GM23338 (cell line): Measurements from ENCODE around the gene NFATC1.

Experiments used
- CREB1 ChIP-seq: fragments of 250-450 bp; sonication (Bioruptor Pico); IDR thresholded peaks from 2 replicates; pipeline ENCODE4 v1.5.0; 2020; ENCODE audit warnings: low read depth, mild to moderate bottlenecking, moderate library complexity
- EZH2 ChIP-seq: fragments of 200-600 bp; sonication (generic); IDR thresholded peaks from one replicate; pipeline ENCODE4 v1.8.0; 2017; ENCODE audit warnings: antibody characterized with exemption, mild to moderate bottlenecking, low read depth; ENCODE audit not compliant: unreplicated experiment
- POLR2AphosphoS5 ChIP-seq: IDR thresholded peaks from 2 replicates; pipeline ENCODE4 v1.6.1; 2016; ENCODE audit warnings: antibody characterized with exemption, low read depth
- TF ChIP-seq, protein P1 (sequence below), 2 experiments: fragments of 200-600 bp in 1 of 2; sonication (generic) in 1 of 2; conservative IDR thresholded peaks; 2 replicates each; pipeline versions ENCODE4 v1.5.1 to v1.6.1; 2016 to 2017; ENCODE audit warnings: antibody characterized with exemption in 2 of 2, low read depth in 2 of 2, mild to moderate bottlenecking in 2 of 2, moderate library complexity in 1 of 2
- TF ChIP-seq, protein P2 (sequence below): IDR thresholded peaks from 2 replicates; pipeline ENCODE4 v1.6.1; 2016; ENCODE audit warnings: antibody characterized with exemption
- TF ChIP-seq, protein P3 (sequence below): IDR thresholded peaks from one replicate; pipeline ENCODE4 v1.6.1; 2018; ENCODE audit warnings: antibody characterized with exemption; ENCODE audit not compliant: unreplicated experiment

DNA sequence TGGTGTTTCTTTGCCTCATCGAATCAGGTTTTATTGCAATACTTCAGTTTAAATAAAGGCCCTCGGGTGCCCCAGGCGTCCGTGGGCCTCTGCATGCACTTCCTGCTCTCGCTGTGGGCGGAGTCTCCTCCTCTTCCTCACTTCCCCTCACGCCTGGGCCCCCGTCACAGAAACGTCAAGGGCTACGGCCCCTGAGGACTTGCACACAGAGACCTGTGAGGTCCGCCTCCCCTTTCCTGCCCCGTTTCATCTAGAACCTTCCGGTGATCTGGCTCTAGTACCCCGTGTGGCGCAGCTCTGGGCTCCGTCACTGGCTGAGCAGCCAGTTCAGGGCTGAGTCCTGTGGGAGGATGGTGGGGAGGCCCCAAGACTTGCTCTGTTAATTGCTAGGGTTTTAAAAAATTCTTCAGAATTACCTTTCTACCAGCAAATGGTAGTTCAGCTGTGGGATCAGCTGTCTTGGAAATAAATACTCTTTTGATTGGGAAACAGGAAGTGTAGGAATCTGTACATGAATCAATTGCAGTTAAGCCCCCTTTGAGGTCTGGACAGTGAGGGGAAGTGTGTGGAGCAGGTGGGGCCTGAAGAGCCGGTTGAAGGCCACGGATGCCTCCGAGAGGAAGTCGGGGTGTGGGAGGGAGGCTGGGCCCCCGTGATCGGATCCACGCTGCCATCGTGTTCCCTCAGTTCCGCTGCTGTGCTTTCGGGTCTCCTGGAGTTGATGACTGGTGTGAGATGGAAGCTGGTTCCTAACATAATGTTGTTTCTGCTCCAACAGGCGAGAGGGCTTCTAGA lies 10.2 kb downstream of the NFATC1 start:
- TF ChIP-seq CREB1 (CRISPR knock-in tag) (no peak), EZH2 (no peak), POLR2AphosphoS5 (no peak)
- TF ChIP-seq, protein P1, sequence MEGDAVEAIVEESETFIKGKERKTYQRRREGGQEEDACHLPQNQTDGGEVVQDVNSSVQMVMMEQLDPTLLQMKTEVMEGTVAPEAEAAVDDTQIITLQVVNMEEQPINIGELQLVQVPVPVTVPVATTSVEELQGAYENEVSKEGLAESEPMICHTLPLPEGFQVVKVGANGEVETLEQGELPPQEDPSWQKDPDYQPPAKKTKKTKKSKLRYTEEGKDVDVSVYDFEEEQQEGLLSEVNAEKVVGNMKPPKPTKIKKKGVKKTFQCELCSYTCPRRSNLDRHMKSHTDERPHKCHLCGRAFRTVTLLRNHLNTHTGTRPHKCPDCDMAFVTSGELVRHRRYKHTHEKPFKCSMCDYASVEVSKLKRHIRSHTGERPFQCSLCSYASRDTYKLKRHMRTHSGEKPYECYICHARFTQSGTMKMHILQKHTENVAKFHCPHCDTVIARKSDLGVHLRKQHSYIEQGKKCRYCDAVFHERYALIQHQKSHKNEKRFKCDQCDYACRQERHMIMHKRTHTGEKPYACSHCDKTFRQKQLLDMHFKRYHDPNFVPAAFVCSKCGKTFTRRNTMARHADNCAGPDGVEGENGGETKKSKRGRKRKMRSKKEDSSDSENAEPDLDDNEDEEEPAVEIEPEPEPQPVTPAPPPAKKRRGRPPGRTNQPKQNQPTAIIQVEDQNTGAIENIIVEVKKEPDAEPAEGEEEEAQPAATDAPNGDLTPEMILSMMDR (conservative IDR thresholded peaks at IDR 0.05; ENCODE audit: low read depth in 2 of 2), result no peak
- TF ChIP-seq, protein P2, sequence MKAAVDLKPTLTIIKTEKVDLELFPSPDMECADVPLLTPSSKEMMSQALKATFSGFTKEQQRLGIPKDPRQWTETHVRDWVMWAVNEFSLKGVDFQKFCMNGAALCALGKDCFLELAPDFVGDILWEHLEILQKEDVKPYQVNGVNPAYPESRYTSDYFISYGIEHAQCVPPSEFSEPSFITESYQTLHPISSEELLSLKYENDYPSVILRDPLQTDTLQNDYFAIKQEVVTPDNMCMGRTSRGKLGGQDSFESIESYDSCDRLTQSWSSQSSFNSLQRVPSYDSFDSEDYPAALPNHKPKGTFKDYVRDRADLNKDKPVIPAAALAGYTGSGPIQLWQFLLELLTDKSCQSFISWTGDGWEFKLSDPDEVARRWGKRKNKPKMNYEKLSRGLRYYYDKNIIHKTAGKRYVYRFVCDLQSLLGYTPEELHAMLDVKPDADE, result no peak
- TF ChIP-seq, protein P3, sequence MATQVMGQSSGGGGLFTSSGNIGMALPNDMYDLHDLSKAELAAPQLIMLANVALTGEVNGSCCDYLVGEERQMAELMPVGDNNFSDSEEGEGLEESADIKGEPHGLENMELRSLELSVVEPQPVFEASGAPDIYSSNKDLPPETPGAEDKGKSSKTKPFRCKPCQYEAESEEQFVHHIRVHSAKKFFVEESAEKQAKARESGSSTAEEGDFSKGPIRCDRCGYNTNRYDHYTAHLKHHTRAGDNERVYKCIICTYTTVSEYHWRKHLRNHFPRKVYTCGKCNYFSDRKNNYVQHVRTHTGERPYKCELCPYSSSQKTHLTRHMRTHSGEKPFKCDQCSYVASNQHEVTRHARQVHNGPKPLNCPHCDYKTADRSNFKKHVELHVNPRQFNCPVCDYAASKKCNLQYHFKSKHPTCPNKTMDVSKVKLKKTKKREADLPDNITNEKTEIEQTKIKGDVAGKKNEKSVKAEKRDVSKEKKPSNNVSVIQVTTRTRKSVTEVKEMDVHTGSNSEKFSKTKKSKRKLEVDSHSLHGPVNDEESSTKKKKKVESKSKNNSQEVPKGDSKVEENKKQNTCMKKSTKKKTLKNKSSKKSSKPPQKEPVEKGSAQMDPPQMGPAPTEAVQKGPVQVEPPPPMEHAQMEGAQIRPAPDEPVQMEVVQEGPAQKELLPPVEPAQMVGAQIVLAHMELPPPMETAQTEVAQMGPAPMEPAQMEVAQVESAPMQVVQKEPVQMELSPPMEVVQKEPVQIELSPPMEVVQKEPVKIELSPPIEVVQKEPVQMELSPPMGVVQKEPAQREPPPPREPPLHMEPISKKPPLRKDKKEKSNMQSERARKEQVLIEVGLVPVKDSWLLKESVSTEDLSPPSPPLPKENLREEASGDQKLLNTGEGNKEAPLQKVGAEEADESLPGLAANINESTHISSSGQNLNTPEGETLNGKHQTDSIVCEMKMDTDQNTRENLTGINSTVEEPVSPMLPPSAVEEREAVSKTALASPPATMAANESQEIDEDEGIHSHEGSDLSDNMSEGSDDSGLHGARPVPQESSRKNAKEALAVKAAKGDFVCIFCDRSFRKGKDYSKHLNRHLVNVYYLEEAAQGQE, result no peak
